Measurements from ENCODE around the gene EHMT1.
"Not testable (repeated sequence)": the region's sequence is repeated elsewhere in the genome, so short reads cannot be mapped to it uniquely, and the experiment has no call there.

Gene EHMT1

GRCh38 chr9:137720571-137721110, 101.8 kb downstream of the EHMT1 start:
- DNase-seq (ENCODE audit: low read depth): no peak

GRCh38 chr9:137721479-137721878, 102.7 kb downstream of the EHMT1 start:
- DNase-seq (ENCODE audit: low read depth): no peak

GRCh38 chr9:137721899-137722298, 103.1 kb downstream of the EHMT1 start:
- DNase-seq (ENCODE audit: low read depth): no peak

GRCh38 chr9:137722481-137722880, 103.7 kb downstream of the EHMT1 start:
- DNase-seq (ENCODE audit: low read depth): no peak

- not testable (repeated sequence) for DNase-seq (ENCODE audit: low read depth)
Observed at GRCh38 chr9:137723356-137723755, 104.6 kb downstream of the EHMT1 start.

GRCh38 chr9:137723783-137724445, 105.1 kb downstream of the EHMT1 start:
- no peak for DNase-seq (ENCODE audit: low read depth)

GRCh38 chr9:137724818-137725240, 106.0 kb downstream of the EHMT1 start:
- DNase-seq (ENCODE audit: low read depth): no peak

- DNase-seq (ENCODE audit: low read depth): no peak
Observed at GRCh38 chr9:137725598-137725997, 106.8 kb downstream of the EHMT1 start.

GRCh38 chr9:137726336-137726735, 107.5 kb downstream of the EHMT1 start:
- not testable (repeated sequence) for DNase-seq (ENCODE audit: low read depth)

- no peak for DNase-seq (ENCODE audit: low read depth)
Observed at GRCh38 chr9:137726764-137727163, 108.0 kb downstream of the EHMT1 start.

GRCh38 chr9:137727716-137728115, 108.9 kb downstream of the EHMT1 start:
- no peak for DNase-seq (ENCODE audit: low read depth)

- DNase-seq (ENCODE audit: low read depth): no peak
Observed at GRCh38 chr9:137728444-137729311, 109.9 kb downstream of the EHMT1 start.

- no peak for DNase-seq (ENCODE audit: low read depth)
Observed at GRCh38 chr9:137731216-137731946, 112.6 kb downstream of the EHMT1 start.

- DNase-seq (ENCODE audit: low read depth): no peak
Observed at GRCh38 chr9:137731947-137732813, 113.4 kb downstream of the EHMT1 start.

GRCh38 chr9:137733429-137733828, 114.6 kb downstream of the EHMT1 start:
- DNase-seq (ENCODE audit: low read depth): no peak

GRCh38 chr9:137734181-137734580, 115.4 kb downstream of the EHMT1 start:
- no peak for DNase-seq (ENCODE audit: low read depth)

- not testable (repeated sequence) for DNase-seq (ENCODE audit: low read depth)
Observed at GRCh38 chr9:137738182-137738696, 119.4 kb downstream of the EHMT1 start.

- DNase-seq (ENCODE audit: low read depth): no peak
Observed at GRCh38 chr9:137738703-137739102, 119.9 kb downstream of the EHMT1 start.

- DNase-seq (ENCODE audit: low read depth): no peak
Observed at GRCh38 chr9:137739371-137740309, 120.8 kb downstream of the EHMT1 start.

- no peak for DNase-seq (ENCODE audit: low read depth)
Observed at GRCh38 chr9:137740312-137740711, 121.5 kb downstream of the EHMT1 start.

Measured in activated T-helper 9 cell treated with anti-CD3 and anti-CD28 coated beads, Interleukin-2, amount 50 U/mL, for 16 hours (primary cell).